IPS-18a (cell line): ENCODE results near the gene MEX3A.
A peak's percentile ranks its signal among the peaks of the same experiment; 100 is the strongest.

Experiments used
- H3K27ac ChIP-seq: one replicate; pipeline ENCODE4 v1.5.1; 2013; ENCODE audit warnings: low read length
- H3K27me3 ChIP-seq: one replicate; pipeline ENCODE4 v1.6.1; 2013; ENCODE audit warnings: mild to moderate bottlenecking, low read length; ENCODE audit not compliant: control insufficient read depth, insufficient read depth
- H3K36me3 ChIP-seq: one replicate; pipeline ENCODE4 v1.6.1; 2013; ENCODE audit warnings: low read depth, low read length; ENCODE audit not compliant: control insufficient read depth
- H3K4me1 ChIP-seq: one replicate; pipeline ENCODE4 v1.6.1; 2013; ENCODE audit warnings: low read depth, low read length; ENCODE audit not compliant: control insufficient read depth
- H3K4me3 ChIP-seq: one replicate; pipeline ENCODE4 v1.5.1; 2013; ENCODE audit warnings: low read length
- H3K9ac ChIP-seq: one replicate; pipeline ENCODE4 v1.6.1; 2013; ENCODE audit warnings: mild to moderate bottlenecking, low read length, moderate library complexity
- H3K9me3 ChIP-seq: one replicate; pipeline ENCODE4 v1.6.1; 2013; ENCODE audit warnings: low read depth, low read length; ENCODE audit not compliant: control insufficient read depth

Gene MEX3A

DNA sequence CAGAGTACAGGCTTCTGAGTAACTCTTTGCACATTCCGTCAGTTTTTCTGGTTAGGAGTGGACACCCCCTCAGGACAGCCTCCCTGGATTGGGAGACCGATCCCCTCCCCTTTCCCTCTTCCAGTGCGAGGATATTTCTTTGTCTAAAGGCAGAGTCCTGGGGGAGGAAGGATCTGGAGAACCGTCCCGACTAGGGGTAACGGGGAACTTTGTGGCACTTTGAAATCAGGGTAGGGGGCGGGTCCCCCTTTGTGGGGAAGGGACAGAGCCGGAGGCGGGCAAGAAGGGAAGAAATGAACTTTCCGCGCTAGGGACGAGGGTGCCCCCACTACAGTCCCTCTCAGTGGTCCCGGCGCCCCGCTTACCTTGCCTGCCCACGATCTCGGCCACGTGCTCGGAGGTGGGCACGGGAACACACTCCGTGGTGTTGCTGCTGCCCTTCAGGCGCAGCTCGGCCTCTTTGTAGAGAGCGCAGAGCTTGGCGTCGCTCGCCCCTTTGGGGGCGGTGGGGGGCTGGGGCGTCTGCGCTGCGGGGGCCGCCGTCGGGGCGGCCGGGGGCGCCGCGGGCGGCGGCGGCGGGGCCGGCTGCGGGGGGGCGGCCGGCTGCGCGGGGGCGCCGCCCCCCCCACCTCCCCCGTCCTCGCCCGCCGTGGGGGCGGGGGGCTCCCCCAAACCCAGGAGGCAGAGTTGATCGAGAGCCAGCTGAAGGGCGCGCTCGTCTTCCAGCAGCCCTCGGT, 917 bp downstream of the MEX3A start:
- H3K4me1 ChIP-seq = peaks cover 58% of the 10 kb centered on the region
- peaks cover 13% of the 10 kb centered on the region for H3K36me3 ChIP-seq
- H3K9ac ChIP-seq = peak overlapping the region; percentile 98
- peak overlapping the region; percentile 80 for H3K27ac ChIP-seq
- peak overlapping the region; percentile 95 for H3K4me3 ChIP-seq
- H3K9me3 ChIP-seq = no peaks in the 10 kb centered on the region
- H3K27me3 ChIP-seq = no peaks in the 10 kb centered on the region

- peak overlapping the region; percentile 95 for H3K4me3 ChIP-seq
- H3K36me3 ChIP-seq = peaks cover 18% of the 10 kb centered on the region
- peak overlapping the region; percentile 98 for H3K9ac ChIP-seq
- H3K27me3 ChIP-seq = no peaks in the 10 kb centered on the region
- H3K27ac ChIP-seq = peak overlapping the region; percentile 68
- H3K9me3 ChIP-seq = no peaks in the 10 kb centered on the region
- peaks cover 61% of the 10 kb centered on the region for H3K4me1 ChIP-seq
Observed at GRCh38 chr1:156080863-156081179, 1.4 kb downstream of the MEX3A start.

- no peaks in the 10 kb centered on the region for H3K9me3 ChIP-seq
- peaks cover 22% of the 10 kb centered on the region for H3K36me3 ChIP-seq
- peak overlapping the region; percentile 98 for H3K9ac ChIP-seq
- peak overlapping the region; percentile 68 for H3K27ac ChIP-seq
- peak overlapping the region; percentile 95 for H3K4me3 ChIP-seq
- peaks cover 61% of the 10 kb centered on the region for H3K4me1 ChIP-seq
- no peaks in the 10 kb centered on the region for H3K27me3 ChIP-seq
Observed at GRCh38 chr1:156080241-156080862, 1.9 kb downstream of the MEX3A start.

GRCh38 chr1:156079762-156080161, 2.5 kb downstream of the MEX3A start:
- Histone ChIP-seq H3K27ac (no peak overlapping the region), H3K4me1 (peaks cover 62% of the 10 kb centered on the region), H3K27me3 (no peaks in the 10 kb centered on the region), H3K9ac (no peak overlapping the region), H3K36me3 (peaks cover 22% of the 10 kb centered on the region), H3K4me3 (peak overlapping the region; percentile 95), H3K9me3 (no peaks in the 10 kb centered on the region)

GRCh38 chr1:156078728-156079127, 3.5 kb downstream of the MEX3A start:
- no peaks in the 10 kb centered on the region for H3K9me3 ChIP-seq
- no peak overlapping the region for H3K27ac ChIP-seq
- H3K9ac ChIP-seq = no peak overlapping the region
- H3K36me3 ChIP-seq = peaks cover 22% of the 10 kb centered on the region
- H3K27me3 ChIP-seq = no peaks in the 10 kb centered on the region
- peaks cover 57% of the 10 kb centered on the region for H3K4me1 ChIP-seq
- H3K4me3 ChIP-seq = peak overlapping the region; percentile 1

DNA sequence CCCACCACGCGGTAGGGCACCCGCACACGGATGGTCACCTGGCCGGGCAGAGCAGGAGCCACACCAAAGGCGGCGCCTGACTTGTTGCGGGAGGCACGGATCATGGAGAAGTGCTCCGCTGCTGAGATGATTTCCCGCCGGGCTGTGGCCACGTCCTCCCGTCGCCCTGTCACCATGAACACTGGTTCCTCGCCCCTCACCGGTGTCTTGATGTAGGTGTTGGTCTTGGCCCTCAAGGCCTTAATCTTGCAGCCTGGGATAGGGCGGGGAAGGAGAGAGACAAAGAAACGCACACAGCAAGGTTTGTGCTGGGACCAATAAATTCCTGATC, 4.9 kb downstream of the MEX3A start:
- H3K9me3 ChIP-seq = no peaks in the 10 kb centered on the region
- H3K4me3 ChIP-seq = peak overlapping the region; percentile 1
- peak overlapping the region; percentile 60 for H3K27ac ChIP-seq
- peaks cover 27% of the 10 kb centered on the region for H3K36me3 ChIP-seq
- peak overlapping the region; percentile 23 for H3K9ac ChIP-seq
- no peaks in the 10 kb centered on the region for H3K27me3 ChIP-seq
- peaks cover 65% of the 10 kb centered on the region for H3K4me1 ChIP-seq

DNA sequence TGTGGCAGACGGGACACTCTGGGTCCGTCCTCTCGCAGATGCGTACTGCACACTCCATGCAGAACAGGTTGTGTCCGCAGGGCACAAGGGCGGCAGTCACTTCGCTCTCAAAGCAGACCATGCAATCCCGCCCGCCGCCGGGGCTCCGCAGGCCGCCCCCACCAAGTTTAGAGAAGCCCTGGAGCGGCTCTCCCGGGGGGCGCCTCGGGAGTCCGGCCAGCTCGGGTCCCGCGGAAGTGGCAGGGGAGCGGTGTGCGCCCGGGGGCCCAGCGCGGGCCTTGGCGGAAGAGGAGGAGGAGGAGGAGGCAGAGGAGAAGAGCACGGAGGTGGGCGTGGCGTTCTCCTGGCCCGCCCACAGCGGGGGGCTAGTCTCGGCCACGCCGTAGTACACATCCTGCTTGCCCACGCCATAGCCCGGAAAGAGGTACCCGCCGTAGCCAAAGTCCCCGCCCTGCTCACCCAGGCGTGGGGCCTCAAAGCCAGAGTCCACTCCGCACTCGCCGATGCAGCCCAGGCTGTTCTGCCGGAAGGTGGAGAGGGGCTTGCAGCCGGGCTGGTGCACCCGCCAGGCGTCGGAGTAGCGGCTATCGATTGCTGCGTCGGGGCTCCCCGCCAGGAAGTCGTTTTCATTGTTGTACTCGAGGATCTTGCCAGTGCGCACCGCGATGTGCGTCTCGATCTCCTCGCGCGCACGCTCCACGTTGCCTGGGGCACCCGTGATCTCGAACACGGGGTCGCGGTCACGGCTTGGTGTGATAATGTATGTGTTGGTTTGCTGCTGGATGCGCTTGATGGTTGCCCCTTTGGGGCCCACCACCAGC, 5.4 kb downstream of the MEX3A start:
- no peaks in the 10 kb centered on the region for H3K9me3 ChIP-seq
- peak overlapping the region; percentile 28 for H3K4me3 ChIP-seq
- peaks cover 68% of the 10 kb centered on the region for H3K4me1 ChIP-seq
- H3K9ac ChIP-seq = peak overlapping the region; percentile 23
- H3K36me3 ChIP-seq = peaks cover 27% of the 10 kb centered on the region
- H3K27ac ChIP-seq = peak overlapping the region; percentile 60
- no peaks in the 10 kb centered on the region for H3K27me3 ChIP-seq

DNA sequence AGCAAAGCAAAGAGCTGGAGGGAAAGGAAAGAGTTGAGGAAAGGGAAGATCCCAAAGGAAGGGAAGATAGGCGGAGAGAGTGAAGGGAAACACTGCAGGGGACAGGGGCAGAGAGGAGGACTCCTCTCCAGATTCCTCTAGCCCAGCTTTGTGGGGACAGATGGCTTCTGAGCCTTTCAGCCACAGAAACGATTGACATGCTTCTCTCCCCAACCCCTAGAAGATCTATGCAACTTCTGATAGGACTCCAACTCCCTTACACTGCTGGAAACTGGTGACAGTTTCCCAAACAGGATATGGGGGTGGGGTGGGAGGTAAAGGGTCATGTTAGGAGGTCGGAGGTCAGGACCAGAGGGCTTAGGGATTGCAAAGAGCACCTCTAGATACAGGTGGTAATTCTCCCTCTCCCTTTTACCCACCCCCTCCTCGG, 6.5 kb downstream of the MEX3A start:
- no peaks in the 10 kb centered on the region for H3K9me3 ChIP-seq
- peak overlapping the region; percentile 28 for H3K4me3 ChIP-seq
- H3K9ac ChIP-seq = no peak overlapping the region
- H3K36me3 ChIP-seq = peaks cover 27% of the 10 kb centered on the region
- no peak overlapping the region for H3K27ac ChIP-seq
- no peaks in the 10 kb centered on the region for H3K27me3 ChIP-seq
- peaks cover 68% of the 10 kb centered on the region for H3K4me1 ChIP-seq

DNA sequence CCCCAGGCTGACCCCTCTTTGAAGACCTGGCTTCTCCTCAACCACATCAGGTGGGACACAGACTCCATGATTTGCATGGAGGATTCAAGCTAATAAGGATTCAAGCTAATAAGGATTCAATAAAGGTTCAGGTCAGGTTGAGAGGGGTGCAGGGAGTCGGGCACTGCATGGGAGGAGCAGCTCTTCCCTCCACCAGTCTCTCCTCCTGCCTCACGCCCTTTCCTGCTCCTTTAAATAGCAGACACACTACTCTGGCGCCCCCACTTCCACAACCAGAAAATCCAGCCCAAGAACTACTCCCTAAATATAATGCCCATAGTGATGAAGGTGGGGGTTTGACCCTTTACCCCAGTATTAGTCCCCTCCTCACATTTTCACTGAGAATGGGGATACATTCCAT, 7.1 kb downstream of the MEX3A start:
- Histone ChIP-seq H3K4me3 (peak overlapping the region; percentile 28), H3K36me3 (peaks cover 27% of the 10 kb centered on the region), H3K4me1 (peaks cover 68% of the 10 kb centered on the region), H3K9me3 (no peaks in the 10 kb centered on the region), H3K27me3 (no peaks in the 10 kb centered on the region), H3K9ac (no peak overlapping the region), H3K27ac (no peak overlapping the region)

GRCh38 chr1:156074661-156075060, 7.6 kb downstream of the MEX3A start:
- no peaks in the 10 kb centered on the region for H3K9me3 ChIP-seq
- no peak overlapping the region for H3K4me3 ChIP-seq
- H3K4me1 ChIP-seq = peaks cover 65% of the 10 kb centered on the region
- H3K27ac ChIP-seq = no peak overlapping the region
- H3K36me3 ChIP-seq = peaks cover 28% of the 10 kb centered on the region
- H3K27me3 ChIP-seq = no peaks in the 10 kb centered on the region
- no peak overlapping the region for H3K9ac ChIP-seq

- H3K9ac ChIP-seq = no peak overlapping the region
- H3K27ac ChIP-seq = no peak overlapping the region
- no peaks in the 10 kb centered on the region for H3K27me3 ChIP-seq
- H3K4me3 ChIP-seq = no peak overlapping the region
- H3K36me3 ChIP-seq = peaks cover 28% of the 10 kb centered on the region
- no peaks in the 10 kb centered on the region for H3K9me3 ChIP-seq
- H3K4me1 ChIP-seq = peaks cover 58% of the 10 kb centered on the region
Observed at GRCh38 chr1:156073740-156074139, 8.5 kb downstream of the MEX3A start.
